Activated CD4-positive, alpha-beta T cell treated with anti-CD3 and anti-CD28 coated beads, Interleukin-2, amount 10 ng/mL, durations not matched to agents 7 days and 5 days (primary cell): ENCODE measurements around the gene CCDC190. TPM values are rescaled to one million over a fixed set of nuclear protein-coding genes. Genes with fewer than 3 reads are reported as not detected.

Experiments used
- CTCF ChIA-PET: fragments of 350-600 bp; sonication (Branson Sonifier 250); formaldehyde crosslinking; loops from one replicate; lab custom pipeline; 2021; ENCODE audit warnings: antibody characterized with exemption; lab: Charles Lee
- POLR2A ChIA-PET: fragments of 350-600 bp; sonication (Branson Sonifier 250); formaldehyde crosslinking; loops from one replicate; lab custom pipeline; 2021; ENCODE audit warnings: antibody characterized with exemption; lab: Charles Lee
- DNase-seq: peaks from one replicate; pipeline ENCODE4 v3.0.0-alpha.2; 2020
- H3K27ac Mint-ChIP-seq: one replicate; pipeline ENCODE4 v1.8.0; 2021; ENCODE audit warnings: mild to moderate bottlenecking, moderate library complexity, mixed read lengths
- H3K27me3 Mint-ChIP-seq: one replicate; pipeline ENCODE4 v1.8.0; 2021; ENCODE audit warnings: mixed read lengths
- H3K36me3 Mint-ChIP-seq: one replicate; pipeline ENCODE4 v1.8.0; 2021; ENCODE audit warnings: low read depth, mixed read lengths
- H3K4me1 Mint-ChIP-seq: one replicate; pipeline ENCODE4 v1.8.0; 2021; ENCODE audit warnings: mixed read lengths
- H3K4me3 Mint-ChIP-seq: one replicate; pipeline ENCODE4 v1.8.0; 2021; ENCODE audit warnings: mild to moderate bottlenecking, moderate library complexity, mixed read lengths
- H3K9me3 Mint-ChIP-seq: one replicate; pipeline ENCODE4 v1.8.0; 2021; ENCODE audit warnings: mixed read lengths
- total RNA-seq, 2 experiments: library from RNA; stranded (reverse); gene quantifications; one replicate each; pipeline ENCODE4 v1.2.3, GENCODE V29; 2021

CCDC190 gene
- not detected for total RNA-seq

- H3K4me3 Mint-ChIP-seq = no peak within 1 kb of the TSS
- H3K4me1 Mint-ChIP-seq = no peaks in the 10 kb centered on the region
- H3K27me3 Mint-ChIP-seq = peaks cover 23% of the 10 kb centered on the region
- H3K9me3 Mint-ChIP-seq = no peaks in the 10 kb centered on the region
- H3K36me3 Mint-ChIP-seq = no peaks in the 10 kb centered on the region
- POLR2A ChIA-PET = no interaction called here
- H3K27ac Mint-ChIP-seq = no peak within 1 kb of the TSS
- CTCF ChIA-PET = no interaction called here
- no peak for DNase-seq
Measured at GRCh38 chr1:162861101-162861500, at the start of gene CCDC190. TSS of gene CCDC190 (minus strand) at chr1:162861175. CDS start at chr1:162859646, 1,529 bp downstream.

- Mint-ChIP-seq H3K4me3 (no peak overlapping the region), H3K36me3 (peaks cover 3% of the 10 kb centered on the region), H3K4me1 (no peaks in the 10 kb centered on the region), H3K27me3 (peaks cover 13% of the 10 kb centered on the region), H3K27ac (no peak overlapping the region), H3K9me3 (peaks cover 5% of the 10 kb centered on the region)
- ChIA-PET CTCF (no interaction called here), POLR2A (no interaction called here)
- no peak for DNase-seq
Measured at GRCh38 chr1:162910161-162910560, 49.2 kb upstream of the CCDC190 start.

GRCh38 chr1:162908780-162909179 lies 47.8 kb upstream of the CCDC190 start:
- DNase-seq = no peak
- peaks cover 5% of the 10 kb centered on the region for H3K9me3 Mint-ChIP-seq
- no peak overlapping the region for H3K4me3 Mint-ChIP-seq
- peaks cover 3% of the 10 kb centered on the region for H3K36me3 Mint-ChIP-seq
- no peak overlapping the region for H3K27ac Mint-ChIP-seq
- peaks cover 11% of the 10 kb centered on the region for H3K27me3 Mint-ChIP-seq
- POLR2A ChIA-PET = no interaction called here
- CTCF ChIA-PET = no interaction called here
- no peaks in the 10 kb centered on the region for H3K4me1 Mint-ChIP-seq

- ChIA-PET POLR2A (no interaction called here), CTCF (no interaction called here)
- Mint-ChIP-seq H3K9me3 (peaks cover 5% of the 10 kb centered on the region), H3K4me1 (no peaks in the 10 kb centered on the region), H3K27ac (no peak overlapping the region), H3K27me3 (peaks cover 11% of the 10 kb centered on the region), H3K4me3 (no peak overlapping the region), H3K36me3 (peaks cover 3% of the 10 kb centered on the region)
- no peak for DNase-seq
Measured at GRCh38 chr1:162908236-162908635, 47.3 kb upstream of the CCDC190 start.

- ChIA-PET POLR2A (no interaction called here), CTCF (no interaction called here)
- Mint-ChIP-seq H3K4me3 (no peak overlapping the region), H3K36me3 (no peaks in the 10 kb centered on the region), H3K9me3 (no peaks in the 10 kb centered on the region), H3K27me3 (peaks cover 12% of the 10 kb centered on the region), H3K4me1 (no peaks in the 10 kb centered on the region), H3K27ac (no peak overlapping the region)
- DNase-seq = no peak
Measured at GRCh38 chr1:162906485-162906884, 45.5 kb upstream of the CCDC190 start.

GRCh38 chr1:162905174-162906158 lies 44.5 kb upstream of the CCDC190 start:
- H3K9me3 Mint-ChIP-seq = no peaks in the 10 kb centered on the region
- no peaks in the 10 kb centered on the region for H3K36me3 Mint-ChIP-seq
- H3K4me3 Mint-ChIP-seq = no peak overlapping the region
- POLR2A ChIA-PET = no interaction called here
- H3K27me3 Mint-ChIP-seq = peaks cover 10% of the 10 kb centered on the region
- no peak for DNase-seq
- CTCF ChIA-PET = no interaction called here
- no peak overlapping the region for H3K27ac Mint-ChIP-seq
- no peaks in the 10 kb centered on the region for H3K4me1 Mint-ChIP-seq

GRCh38 chr1:162904579-162904978 lies 43.6 kb upstream of the CCDC190 start:
- H3K27ac Mint-ChIP-seq = no peak overlapping the region
- CTCF ChIA-PET = interaction anchor here (1.1 kb wide), 1 partner anchor 9 kb away, joined by 3 read pairs; no protein-coding TSS in a partner anchor
- POLR2A ChIA-PET = no interaction called here

GRCh38 chr1:162904023-162904422 lies 43.0 kb upstream of the CCDC190 start:
- Mint-ChIP-seq H3K4me3 (no peak overlapping the region), H3K9me3 (no peaks in the 10 kb centered on the region), H3K4me1 (no peaks in the 10 kb centered on the region), H3K36me3 (no peaks in the 10 kb centered on the region), H3K27ac (no peak overlapping the region), H3K27me3 (peaks cover 5% of the 10 kb centered on the region)
- ChIA-PET POLR2A (no interaction called here), CTCF (interaction anchor here (1.1 kb wide), 1 partner anchor 10 kb away, joined by 3 read pairs; no protein-coding TSS in a partner anchor)
- no peak for DNase-seq

More at GRCh38 chr1:162904579-162904978, 43.6 kb upstream of the CCDC190 start:
- Mint-ChIP-seq H3K9me3 (no peaks in the 10 kb centered on the region), H3K4me1 (no peaks in the 10 kb centered on the region), H3K4me3 (no peak overlapping the region), H3K36me3 (no peaks in the 10 kb centered on the region), H3K27me3 (peaks cover 9% of the 10 kb centered on the region)
- DNase-seq = no peak

GRCh38 chr1:162903246-162903645 lies 42.3 kb upstream of the CCDC190 start:
- ChIA-PET CTCF (no interaction called here), POLR2A (no interaction called here)
- H3K4me1 Mint-ChIP-seq = no peaks in the 10 kb centered on the region
- H3K9me3 Mint-ChIP-seq = no peaks in the 10 kb centered on the region
- DNase-seq = no peak
- no peaks in the 10 kb centered on the region for H3K36me3 Mint-ChIP-seq
- no peak overlapping the region for H3K27ac Mint-ChIP-seq
- peaks cover 4% of the 10 kb centered on the region for H3K27me3 Mint-ChIP-seq
- H3K4me3 Mint-ChIP-seq = no peak overlapping the region

GRCh38 chr1:162902416-162902815 lies 41.4 kb upstream of the CCDC190 start:
- Mint-ChIP-seq H3K4me1 (no peaks in the 10 kb centered on the region), H3K36me3 (no peaks in the 10 kb centered on the region), H3K9me3 (no peaks in the 10 kb centered on the region), H3K4me3 (no peak overlapping the region), H3K27me3 (peaks cover 4% of the 10 kb centered on the region), H3K27ac (no peak overlapping the region)
- CTCF ChIA-PET = no interaction called here
- POLR2A ChIA-PET = no interaction called here
- DNase-seq = no peak

- no peaks in the 10 kb centered on the region for H3K36me3 Mint-ChIP-seq
- no peak for DNase-seq
- H3K4me3 Mint-ChIP-seq = no peak overlapping the region
- peaks cover 4% of the 10 kb centered on the region for H3K27me3 Mint-ChIP-seq
- no peaks in the 10 kb centered on the region for H3K9me3 Mint-ChIP-seq
- ChIA-PET CTCF (no interaction called here), POLR2A (no interaction called here)
- H3K4me1 Mint-ChIP-seq = no peaks in the 10 kb centered on the region
- H3K27ac Mint-ChIP-seq = no peak overlapping the region
Measured at GRCh38 chr1:162901243-162901642, 40.3 kb upstream of the CCDC190 start.

GRCh38 chr1:162899422-162900146 lies 38.6 kb upstream of the CCDC190 start:
- CTCF ChIA-PET = no interaction called here
- Mint-ChIP-seq H3K4me3 (no peak overlapping the region), H3K9me3 (no peaks in the 10 kb centered on the region), H3K4me1 (no peaks in the 10 kb centered on the region), H3K36me3 (no peaks in the 10 kb centered on the region), H3K27ac (no peak overlapping the region), H3K27me3 (peaks cover 4% of the 10 kb centered on the region)
- POLR2A ChIA-PET = no interaction called here
- no peak for DNase-seq

- H3K4me1 Mint-ChIP-seq = no peaks in the 10 kb centered on the region
- H3K9me3 Mint-ChIP-seq = no peaks in the 10 kb centered on the region
- DNase-seq = no peak
- no peaks in the 10 kb centered on the region for H3K36me3 Mint-ChIP-seq
- H3K4me3 Mint-ChIP-seq = no peak overlapping the region
- CTCF ChIA-PET = interaction anchor here (0.6 kb wide), 1 partner anchor 725 kb away, joined by 3 read pairs; no protein-coding TSS in a partner anchor
- peaks cover 7% of the 10 kb centered on the region for H3K27me3 Mint-ChIP-seq
- POLR2A ChIA-PET = no interaction called here
- H3K27ac Mint-ChIP-seq = no peak overlapping the region
Measured at GRCh38 chr1:162893612-162893908, 32.6 kb upstream of the CCDC190 start.
